HG03565 (cell line): Measurements from ENCODE around the gene AKAP8.
"Not testable (repeated sequence)": the region's sequence is repeated elsewhere in the genome, so short reads cannot be mapped to it uniquely, and the experiment has no call there.

Experiments used
- ATAC-seq: cut with Tn5 transposase; IDR thresholded peaks from one replicate; pipeline ENCODE4 v1.9.1; 2021; ENCODE audit warnings: mild to moderate bottlenecking, moderate library complexity; ENCODE audit not compliant: unreplicated experiment

Gene AKAP8

DNA sequence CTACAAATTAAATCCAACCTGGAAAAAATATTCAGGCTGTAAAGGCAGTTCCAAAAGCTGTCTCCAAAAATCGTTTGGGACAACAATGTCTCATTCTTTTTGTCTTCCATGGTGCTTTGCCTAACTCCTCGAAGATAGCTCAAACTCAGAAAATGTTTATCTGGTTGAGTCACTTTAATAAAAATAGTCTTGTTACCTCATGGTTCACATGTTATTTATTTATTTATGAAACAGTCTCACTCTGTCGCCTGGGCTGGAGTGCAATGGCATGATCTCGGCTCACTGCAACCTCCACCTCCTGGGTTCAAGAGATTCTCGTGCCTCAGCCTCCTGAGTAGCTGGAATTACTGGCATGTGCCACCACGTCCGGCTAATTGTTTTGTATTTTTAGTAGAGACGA lies 42.4 kb downstream of the AKAP8 start:
- ATAC-seq: no peak

DNA sequence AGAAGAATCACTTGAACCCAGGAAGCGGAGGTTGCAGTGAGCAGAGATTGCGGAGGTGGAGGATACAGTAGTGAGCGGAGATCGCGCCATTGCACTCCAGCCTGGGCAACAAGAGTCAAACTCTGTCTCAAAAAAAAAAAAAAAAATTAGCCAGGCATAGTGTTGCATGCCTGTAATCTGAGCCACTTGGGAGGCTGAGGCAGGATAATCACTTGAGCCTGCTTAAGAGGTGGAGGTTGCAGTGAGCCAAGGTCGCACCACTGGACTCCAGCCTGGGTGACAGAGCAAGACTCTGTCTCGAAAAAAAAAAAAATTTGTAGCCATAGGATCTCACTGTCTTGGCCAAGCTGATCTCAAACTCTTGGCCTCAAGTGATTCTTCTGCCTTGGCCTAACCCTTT lies 43.6 kb downstream of the AKAP8 start:
- not testable (repeated sequence) for ATAC-seq

DNA sequence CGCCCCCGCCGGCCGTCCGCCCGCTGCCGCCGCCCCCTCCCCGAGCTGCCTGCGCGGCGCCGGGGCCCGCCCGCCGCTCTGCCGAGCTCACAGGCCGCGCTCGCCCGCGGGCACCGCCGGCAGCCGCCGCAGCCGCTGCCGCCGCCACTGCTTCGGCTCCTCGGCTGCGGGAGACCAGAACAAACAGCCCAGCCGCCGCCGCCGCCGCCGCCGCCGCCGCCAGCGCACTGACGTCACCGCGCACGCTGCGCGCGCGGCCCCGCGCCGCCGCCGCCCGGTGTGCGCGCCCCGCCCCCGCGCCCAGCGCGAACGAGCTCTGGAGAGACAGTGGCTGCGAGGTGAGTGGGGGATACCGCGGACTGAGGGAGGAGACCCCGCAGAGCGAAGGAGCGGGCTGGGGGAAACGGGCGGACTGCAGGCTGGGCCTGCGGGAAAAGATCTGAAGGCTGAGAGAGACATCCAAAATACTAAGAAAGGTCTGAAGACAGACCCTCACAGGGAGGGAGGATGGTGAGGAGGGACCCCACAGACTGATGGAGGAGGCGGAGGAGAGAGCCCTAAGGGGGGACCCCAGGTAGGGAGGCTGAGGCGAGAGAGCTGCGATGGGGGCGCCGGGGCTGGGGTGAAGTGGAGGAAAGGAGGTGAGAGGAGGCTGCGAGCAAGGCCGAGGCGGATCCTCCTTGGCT lies 47.1 kb downstream of the AKAP8 start, which contains the start of gene BRD4:
Gene BRD4 (minus strand): TSS at position 229 of the 686 bp plus-strand sequence. CDS start 59,440 bp downstream, outside the sequence.
- ATAC-seq: no peak

DNA sequence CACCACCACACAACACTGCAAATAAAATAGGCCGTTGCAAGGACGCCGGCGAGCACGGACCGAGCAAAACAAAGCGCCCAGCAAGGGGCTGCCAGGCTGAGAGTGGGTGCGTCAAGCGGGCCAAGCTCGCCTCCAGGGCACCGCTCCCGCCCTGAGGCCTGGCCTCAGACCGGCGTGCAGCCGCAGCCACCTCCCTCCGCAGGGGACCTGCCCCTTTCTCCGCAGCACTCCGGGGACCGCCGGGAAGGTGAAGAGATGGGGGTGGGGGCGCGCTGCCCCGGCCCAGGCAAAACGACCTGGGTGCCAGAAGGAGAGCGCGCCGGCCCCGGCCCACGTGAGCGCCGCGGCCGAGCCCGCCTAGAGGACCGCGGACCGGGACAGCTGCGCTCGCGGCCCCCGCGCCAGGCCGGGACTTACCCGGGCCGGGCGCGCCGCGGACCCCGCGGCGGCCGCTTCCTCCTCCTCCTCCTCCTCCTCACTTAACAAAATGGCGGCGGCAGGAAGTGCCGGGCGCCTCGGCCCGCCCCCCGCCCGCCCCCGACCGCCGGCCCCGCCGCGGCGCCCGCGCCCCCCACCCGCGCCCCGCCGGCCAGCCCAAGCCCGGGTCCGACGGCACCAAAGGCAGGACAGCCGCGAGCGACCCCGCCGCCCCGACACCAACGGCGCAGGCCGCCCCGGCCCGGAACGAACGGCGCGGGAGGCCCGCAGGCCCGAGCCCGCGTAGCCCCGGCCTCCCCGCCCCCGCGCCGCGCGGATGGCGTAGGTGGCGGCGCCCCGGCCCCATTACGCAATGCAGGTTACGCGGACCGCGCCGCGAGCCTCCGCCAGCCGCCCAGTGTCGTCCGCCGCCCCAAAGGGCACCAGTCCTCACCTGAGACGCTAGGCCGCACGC lies 47.9 kb downstream of the AKAP8 start:
- no peak for ATAC-seq

DNA sequence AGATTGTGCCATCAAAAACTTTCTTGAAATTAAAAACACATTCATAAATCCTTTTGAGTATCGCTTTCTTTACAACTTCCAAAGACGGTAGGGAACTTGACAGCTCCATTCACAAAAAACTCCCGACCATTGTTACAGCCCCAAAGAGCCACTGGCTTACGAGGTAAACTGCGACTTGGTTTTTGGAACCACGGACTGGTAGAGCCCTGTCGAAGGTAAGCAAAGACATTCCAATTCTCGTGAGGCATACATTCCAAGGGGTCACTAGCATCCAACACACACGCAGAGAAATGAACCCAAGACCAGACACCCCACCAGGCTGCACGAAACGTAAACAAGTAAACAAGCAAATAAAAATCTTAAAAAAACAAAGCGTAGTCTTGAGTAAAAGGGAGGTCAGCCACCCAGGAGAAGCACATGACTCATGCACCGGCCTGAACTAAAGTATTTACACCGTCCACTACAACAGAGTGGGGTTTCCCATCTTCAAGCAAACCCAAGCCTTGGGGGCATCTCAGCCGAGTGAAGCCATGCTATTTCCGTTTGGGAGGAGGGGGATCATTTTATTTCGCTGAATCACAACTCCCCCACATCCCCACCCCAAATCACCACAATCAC lies 48.7 kb downstream of the AKAP8 start:
- no peak for ATAC-seq

DNA sequence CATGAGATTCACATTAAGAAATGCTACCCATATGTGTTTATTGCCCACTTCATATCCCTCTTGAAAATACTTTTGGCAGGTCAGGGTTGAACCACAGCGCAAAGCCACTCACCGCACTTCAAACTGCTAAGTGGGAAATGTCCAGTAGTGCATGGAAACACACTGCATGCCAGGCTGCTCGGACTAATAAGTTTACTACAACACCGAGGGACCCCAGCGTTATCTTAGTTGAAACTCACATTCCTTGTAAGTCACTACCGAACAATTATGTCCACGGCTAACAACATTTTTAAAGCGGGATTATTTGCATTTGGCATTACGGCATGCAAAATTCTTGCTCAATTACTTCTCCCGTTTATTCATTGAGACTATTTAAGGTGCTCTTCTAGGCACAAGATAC lies 51.3 kb downstream of the AKAP8 start:
- no peak for ATAC-seq

DNA sequence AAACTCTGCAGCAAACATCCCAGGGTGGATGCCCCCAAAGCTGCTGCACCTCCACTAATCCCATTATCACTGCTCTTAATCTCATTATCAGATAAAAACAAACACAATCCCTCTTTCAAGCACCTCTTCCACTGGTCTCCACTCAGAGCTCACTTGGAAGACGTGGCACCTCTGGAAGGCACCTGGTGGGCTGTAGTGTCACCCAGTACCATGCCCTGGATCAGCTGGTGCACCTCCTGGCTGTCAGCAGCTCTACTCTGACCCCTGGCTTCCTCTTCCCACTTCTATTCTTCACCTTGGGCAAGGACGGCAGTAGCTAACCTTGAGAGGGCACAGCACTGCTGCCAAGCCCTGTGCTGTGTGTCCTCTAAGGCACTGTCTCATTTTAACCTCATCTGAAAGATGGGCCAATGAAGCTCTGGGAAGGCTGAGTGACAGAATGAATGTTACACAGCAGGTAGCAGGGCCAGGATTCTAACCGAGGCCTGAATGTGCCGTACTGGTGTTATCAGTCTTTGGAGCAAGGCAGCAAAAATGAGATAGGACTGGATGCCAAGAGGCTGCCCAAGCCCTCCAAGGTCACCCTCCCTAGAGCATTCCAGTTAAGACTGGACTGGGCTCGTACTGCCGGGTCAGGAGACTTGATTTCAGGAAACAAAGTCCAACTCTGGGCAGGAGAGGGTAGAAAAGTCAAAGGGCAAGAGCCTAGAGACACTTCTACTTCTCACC lies 54.6 kb downstream of the AKAP8 start:
- no peak for ATAC-seq

DNA sequence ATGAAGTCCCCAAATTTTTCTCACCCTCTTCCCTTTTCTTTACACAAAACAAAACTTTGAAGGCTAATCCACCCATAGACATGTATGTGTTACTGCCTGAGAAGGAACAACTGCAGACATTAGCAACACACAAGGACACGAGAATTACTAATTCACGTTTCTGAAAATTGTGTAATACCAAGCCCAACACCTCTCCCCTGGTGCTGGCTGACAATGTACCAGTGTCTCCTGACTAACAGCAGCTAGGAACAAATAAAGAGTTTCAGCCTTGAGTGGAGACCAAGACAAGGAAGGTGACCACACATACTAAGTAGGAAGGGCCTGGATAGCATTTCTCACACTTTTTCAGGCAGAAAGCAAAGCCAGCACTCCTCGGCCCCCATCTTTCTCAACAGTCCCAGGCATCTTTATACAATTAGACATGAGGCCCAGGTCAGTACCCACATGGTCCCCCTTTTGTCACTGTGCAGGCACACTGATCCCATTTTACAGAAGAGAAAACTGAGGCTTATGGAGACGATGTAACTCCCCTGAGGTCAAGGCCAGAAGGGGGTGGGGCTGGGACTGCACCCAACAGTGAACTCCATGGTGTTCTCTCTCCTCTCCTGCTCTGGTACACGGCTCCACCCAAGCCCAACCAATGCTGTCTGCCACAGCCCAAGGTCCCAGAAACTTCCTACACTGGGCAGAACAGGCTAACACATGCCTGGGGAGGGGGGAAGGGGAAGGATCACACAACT lies 55.9 kb downstream of the AKAP8 start:
- no peak for ATAC-seq

DNA sequence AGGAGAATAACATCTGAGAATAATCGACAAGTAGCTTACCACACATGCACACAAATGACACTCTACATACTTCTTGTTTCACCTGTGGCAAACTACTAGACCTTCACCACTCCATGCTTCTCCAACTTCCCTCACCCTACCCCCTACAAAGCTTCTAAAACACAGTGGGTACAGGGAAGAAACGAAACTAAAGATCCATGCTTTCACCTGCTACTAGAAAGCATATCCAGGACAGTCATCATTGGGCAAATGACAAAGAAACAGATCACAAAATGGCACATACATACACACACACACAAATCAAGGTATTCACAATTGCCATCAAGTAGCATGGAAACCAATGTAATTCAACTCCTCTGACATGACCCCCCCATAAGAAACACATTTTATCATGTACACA lies 57.8 kb downstream of the AKAP8 start:
- ATAC-seq: no peak

DNA sequence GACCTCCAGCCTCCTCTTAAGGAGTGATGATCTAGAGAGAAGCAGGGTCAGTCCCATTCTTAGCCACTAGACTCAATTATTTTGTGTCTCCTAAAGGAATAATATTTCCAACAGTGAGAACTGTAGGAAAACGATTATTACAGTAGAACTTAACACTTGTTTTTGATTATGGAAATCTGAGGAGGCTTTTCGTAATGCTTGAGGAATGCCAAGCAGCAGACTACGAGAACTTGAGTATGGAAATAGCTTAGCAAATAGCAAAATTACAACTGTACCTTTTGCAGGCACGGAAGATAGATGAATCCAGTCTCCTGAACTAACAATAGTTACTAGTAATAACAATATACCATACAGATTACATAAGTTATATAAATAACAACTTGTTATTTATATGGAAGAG lies 59.5 kb downstream of the AKAP8 start:
- ATAC-seq: no peak

DNA sequence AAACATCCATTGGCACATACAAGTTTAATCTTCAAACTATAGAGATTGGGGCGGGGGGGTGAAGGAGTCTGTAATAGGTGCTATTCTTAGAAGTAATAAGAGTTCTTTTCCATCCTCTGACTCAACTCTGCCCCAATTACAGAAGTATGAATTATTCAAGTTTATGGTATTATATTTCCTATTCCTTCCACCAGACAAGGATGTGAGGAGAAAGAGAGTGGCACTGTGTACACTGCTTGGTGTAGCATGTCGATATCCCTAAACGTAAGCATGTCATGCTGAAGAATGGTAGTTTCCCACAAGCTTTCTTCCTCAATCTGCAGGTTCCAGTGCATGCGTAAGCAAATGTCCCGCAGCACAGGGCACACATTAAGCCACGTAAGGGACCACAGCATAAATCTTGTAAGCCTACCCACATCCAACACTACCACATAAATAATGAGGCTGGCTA lies 61.3 kb downstream of the AKAP8 start:
- ATAC-seq: no peak

DNA sequence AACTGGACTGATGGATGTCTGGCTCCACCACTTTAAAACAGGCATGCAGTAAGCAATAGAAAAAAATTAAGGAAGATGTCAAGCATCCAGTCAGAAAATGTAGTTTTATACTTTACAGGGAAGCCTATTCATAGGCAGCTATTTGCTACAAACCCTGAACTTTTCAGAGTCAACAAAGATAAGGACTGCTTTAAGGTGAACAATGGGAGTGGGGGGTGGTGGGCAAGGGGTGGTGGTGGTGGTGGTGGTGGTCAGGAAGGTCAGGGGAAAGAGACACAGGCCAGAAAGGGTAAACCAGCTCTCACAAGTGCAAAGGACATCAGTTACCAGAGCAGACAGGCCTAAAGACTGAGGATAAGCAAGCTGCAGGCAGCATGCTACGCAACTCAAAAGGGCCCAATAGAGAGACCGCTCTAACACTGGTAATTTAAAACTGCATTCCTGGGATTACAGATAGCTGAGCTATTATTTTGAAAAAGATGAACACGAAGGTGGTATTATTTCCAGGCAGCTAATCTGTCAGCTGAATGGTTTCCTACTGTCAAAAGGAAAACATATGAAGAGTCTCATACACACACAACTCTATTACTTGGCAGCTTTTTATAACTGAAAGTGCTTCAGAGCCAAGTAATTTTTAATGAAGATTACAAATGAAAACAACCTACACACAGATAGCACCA lies 62.1 kb downstream of the AKAP8 start:
- no peak for ATAC-seq

DNA sequence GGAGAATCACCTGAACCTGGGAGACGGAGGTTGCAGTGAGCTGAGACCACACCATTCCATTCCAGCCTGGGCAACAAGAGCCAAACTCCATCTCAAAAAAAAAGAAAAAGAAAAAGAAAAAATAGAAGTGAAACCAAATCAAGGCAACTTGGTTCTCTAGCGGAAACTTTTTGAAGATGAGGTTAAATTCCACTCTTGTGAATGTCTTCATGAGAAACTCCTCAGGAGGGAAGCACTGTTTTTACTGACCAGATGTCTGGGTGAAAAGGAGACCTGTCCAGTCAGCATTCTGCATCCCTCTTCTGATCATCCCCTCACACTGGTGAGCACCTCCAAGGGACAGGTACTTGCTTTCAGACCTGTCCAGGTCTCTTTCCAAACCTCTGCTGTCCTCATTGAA lies 63.1 kb downstream of the AKAP8 start:
- no peak for ATAC-seq

DNA sequence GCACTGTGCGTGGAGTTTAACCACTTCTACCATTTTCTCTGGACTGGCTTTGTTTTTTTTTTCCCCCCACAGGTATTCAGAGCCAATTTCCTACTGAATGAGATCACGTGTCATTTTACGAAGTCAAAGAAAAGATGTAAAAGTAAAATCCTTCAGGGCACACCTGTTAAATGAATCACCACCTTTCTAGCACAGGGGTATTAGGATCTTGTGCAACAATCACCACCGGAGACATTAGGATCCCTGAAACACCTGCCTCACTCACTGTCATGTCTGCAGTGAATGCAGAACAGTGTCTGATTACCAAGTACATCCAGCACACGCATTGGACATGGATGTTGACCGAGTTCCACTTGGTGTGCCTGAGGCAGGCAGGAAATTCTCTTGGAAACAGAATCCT lies 64.5 kb downstream of the AKAP8 start:
- ATAC-seq: no peak

DNA sequence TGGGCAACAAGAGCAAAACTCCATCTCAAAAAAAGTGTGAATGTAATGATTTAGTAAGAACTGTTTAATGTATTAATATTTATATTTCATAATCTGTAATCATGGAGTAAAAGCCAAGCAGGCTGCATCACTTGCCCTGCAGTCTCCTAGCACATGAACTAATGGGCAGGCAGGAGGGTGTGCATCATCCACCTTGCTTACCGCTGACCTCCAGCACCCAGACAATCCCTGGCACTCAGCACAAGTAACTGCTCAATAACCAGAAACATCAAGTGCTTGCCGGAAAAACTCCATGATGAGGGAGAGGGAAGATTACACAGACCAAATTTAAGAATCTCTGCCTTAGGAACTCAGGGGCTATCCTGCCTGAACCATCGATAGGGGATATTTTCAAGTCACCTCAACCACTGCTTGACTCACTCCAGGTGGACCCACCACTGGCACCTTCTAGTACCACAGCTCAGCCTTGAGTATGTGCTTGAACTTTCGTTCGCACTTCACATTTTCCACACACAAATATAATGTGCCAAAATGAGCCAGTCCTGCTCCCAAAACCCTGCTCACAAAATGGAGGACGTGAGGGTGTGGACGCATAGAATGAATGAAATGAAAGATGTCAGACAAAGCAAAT lies 65.8 kb downstream of the AKAP8 start:
- ATAC-seq: no peak

DNA sequence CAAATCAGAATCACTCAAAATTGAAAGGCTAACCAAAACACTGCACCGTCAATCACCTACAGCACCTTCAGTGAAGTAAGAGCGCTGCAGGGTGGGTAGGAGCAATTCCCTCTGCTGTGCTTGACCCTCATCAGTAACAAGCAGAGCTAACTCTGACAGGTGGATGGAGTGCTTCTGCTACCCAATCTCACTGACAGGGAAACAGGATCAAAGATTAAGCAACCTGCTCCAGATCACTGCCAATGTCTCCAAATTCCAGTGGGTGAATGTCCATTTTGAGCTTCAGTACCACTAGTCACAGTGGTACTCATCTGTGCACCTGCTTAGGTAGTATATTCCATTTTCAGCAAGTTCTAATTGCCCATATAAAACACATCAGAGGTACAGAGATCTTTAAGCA lies 72.4 kb downstream of the AKAP8 start:
- ATAC-seq: no peak

DNA sequence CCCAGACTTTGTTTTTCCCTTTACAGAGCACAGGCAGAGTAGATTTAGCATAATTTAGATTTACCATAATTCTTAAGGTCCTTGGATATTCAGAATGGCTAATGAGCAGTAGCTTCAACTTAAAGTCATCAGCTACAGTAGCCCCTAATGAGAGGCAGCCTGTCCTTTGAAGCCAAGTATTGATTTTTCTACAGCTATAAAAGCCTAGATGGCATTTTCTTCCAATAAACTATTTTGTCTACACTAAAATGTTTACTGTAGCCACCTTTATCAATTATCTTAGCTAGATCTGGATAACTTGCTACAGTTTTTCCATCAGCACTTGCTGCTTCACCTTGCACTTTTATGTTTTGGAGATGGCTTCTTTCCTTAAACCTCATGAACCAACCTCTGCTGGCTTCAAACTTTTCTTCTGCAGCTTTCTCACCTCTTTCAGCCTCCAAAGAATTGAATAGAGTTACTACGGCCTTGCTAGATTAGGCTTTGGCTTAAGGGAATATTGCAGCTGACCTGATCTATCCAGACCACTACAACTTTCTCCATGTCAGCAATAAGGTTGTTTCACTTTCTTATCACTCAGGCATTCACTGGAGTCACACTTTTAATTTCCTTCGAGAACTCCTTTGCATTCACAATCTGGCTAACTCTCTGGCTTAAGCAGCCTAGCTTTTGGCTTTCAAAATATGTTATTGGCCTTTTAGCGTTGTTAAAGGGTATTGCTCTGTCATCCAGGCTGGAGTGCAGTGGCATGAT lies 73.8 kb downstream of the AKAP8 start:
- no peak for ATAC-seq

DNA sequence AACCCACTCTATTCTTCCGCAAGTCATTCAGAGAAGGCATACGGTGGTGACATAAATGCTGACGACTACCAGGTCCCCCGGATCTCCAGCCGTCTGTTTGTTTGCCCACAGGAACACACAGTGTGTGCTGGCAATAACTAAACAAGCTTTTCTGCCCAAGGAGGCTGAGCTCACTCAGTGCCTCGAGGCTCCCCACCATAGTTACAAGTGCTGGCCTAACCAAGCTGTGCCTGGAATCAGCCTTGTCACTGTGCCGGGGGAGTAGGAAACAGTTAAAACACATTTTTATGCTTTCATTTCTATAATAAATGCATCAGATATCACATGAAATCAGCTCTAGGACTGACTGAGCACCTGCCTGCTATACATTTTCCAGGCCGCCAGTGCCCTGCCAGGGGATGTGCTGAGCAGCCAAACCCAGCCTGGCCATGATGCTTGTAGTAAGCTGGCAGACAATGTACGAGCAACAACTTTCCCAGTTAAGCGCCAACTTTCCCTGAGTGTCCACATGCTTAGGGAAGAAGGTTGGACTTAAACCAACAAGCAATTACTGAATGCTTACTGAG lies 75.4 kb downstream of the AKAP8 start:
- ATAC-seq: no peak
